ENCODE data around the gene DNAH6. TPM values are rescaled to one million over a fixed set of nuclear protein-coding genes. Genes with fewer than 3 reads are reported as not detected.

The DNAH6 gene
- total and polyA plus RNA-seq, 2 of the 13 experiments (the other 11 are each of a cell fraction or from before 2014, with no cell fraction given), result 0.01 TPM; not detected in 1

DNA sequence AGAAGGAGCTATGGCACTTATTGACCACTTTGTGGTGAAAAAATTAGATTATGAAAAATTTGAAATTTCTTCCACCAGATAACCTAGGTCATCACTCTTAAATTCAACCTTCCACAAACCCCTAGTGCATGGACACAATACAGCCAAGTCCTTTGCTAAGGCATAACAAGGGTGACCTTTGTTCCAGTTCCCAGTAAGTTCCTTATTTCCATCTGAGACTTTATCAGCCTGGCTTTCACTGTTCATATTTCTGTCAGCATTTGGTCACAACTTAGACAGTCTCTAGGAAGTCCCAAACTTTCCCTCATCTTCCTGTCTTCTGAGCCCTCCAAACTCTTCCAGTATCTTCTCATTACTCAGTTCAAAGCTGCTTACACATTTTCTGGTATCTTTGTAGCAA lies 232.0 kb downstream of the DNAH6 start:
- H3K27me3 ChIP-seq (ENCODE audit: control insufficient read depth in 1 of 2, insufficient read depth in 2 of 2, low read length in 2 of 2), result no peaks in the 10 kb centered on the region
- intact Hi-C loops (cut with micrococcal nuclease; ENCODE audit: unreplicated experiment), result no loop called here
- no peaks in the 10 kb centered on the region for H3K36me3 ChIP-seq (replicated peaks in 1 of 2; ENCODE audit: control insufficient read depth in 1 of 2, insufficient read depth in 2 of 2, low read length in 2 of 2)
- in situ Hi-C loops (cut with HindIII; ENCODE audit: extremely low pct_ligation_motif_present, low pct_unique_long_range_greater_than_20kb), result no loop called here
- TF ChIP-seq ZNF614 (CRISPR knock-in tag; IDR thresholded peaks at IDR 0.05; ENCODE audit: borderline replicate concordance) (no peak), SKI (IDR thresholded peaks at IDR 0.05; ENCODE audit: partially characterized antibody) (no peak), MED1 (CRISPR knock-in tag; IDR thresholded peaks at IDR 0.05) (no peak), JUND (CRISPR knock-in tag; IDR thresholded peaks at IDR 0.05) (no peak), SIX4 (CRISPR knock-in tag; IDR thresholded peaks at IDR 0.05) (no peak), TRIM24 (CRISPR knock-in tag; IDR thresholded peaks at IDR 0.05) (no peak), SNRNP70 (IDR thresholded peaks at IDR 0.05; ENCODE audit: low read depth, low read length) (no peak), ZNF790 (CRISPR knock-in tag; IDR thresholded peaks at IDR 0.05; ENCODE audit: borderline replicate concordance) (no peak), FLYWCH1 (CRISPR knock-in tag; IDR thresholded peaks at IDR 0.05) (no peak), ZNF577 (CRISPR knock-in tag; IDR thresholded peaks at IDR 0.05; ENCODE audit: borderline replicate concordance, low read depth) (no peak), ADNP (CRISPR knock-in tag; IDR thresholded peaks at IDR 0.05) (no peak), KDM3A (CRISPR knock-in tag; IDR thresholded peaks at IDR 0.05; ENCODE audit: low read depth) (no peak), SRY (CRISPR knock-in tag; IDR thresholded peaks at IDR 0.05) (no peak)
- TF ChIP-seq, protein P1, sequence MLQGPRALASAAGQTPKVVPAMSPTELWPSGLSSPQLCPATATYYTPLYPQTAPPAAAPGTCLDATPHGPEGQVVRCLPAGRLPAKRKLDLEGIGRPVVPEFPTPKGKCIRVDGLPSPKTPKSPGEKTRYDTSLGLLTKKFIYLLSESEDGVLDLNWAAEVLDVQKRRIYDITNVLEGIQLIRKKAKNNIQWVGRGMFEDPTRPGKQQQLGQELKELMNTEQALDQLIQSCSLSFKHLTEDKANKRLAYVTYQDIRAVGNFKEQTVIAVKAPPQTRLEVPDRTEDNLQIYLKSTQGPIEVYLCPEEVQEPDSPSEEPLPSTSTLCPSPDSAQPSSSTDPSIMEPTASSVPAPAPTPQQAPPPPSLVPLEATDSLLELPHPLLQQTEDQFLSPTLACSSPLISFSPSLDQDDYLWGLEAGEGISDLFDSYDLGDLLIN (CRISPR knock-in tag; IDR thresholded peaks at IDR 0.05; ENCODE audit: borderline replicate concordance), result no peak
- TF ChIP-seq, protein P2, sequence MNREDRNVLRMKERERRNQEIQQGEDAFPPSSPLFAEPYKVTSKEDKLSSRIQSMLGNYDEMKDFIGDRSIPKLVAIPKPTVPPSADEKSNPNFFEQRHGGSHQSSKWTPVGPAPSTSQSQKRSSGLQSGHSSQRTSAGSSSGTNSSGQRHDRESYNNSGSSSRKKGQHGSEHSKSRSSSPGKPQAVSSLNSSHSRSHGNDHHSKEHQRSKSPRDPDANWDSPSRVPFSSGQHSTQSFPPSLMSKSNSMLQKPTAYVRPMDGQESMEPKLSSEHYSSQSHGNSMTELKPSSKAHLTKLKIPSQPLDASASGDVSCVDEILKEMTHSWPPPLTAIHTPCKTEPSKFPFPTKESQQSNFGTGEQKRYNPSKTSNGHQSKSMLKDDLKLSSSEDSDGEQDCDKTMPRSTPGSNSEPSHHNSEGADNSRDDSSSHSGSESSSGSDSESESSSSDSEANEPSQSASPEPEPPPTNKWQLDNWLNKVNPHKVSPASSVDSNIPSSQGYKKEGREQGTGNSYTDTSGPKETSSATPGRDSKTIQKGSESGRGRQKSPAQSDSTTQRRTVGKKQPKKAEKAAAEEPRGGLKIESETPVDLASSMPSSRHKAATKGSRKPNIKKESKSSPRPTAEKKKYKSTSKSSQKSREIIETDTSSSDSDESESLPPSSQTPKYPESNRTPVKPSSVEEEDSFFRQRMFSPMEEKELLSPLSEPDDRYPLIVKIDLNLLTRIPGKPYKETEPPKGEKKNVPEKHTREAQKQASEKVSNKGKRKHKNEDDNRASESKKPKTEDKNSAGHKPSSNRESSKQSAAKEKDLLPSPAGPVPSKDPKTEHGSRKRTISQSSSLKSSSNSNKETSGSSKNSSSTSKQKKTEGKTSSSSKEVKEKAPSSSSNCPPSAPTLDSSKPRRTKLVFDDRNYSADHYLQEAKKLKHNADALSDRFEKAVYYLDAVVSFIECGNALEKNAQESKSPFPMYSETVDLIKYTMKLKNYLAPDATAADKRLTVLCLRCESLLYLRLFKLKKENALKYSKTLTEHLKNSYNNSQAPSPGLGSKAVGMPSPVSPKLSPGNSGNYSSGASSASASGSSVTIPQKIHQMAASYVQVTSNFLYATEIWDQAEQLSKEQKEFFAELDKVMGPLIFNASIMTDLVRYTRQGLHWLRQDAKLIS (CRISPR knock-in tag; IDR thresholded peaks at IDR 0.05), result no peak
- TF ChIP-seq, protein P3, sequence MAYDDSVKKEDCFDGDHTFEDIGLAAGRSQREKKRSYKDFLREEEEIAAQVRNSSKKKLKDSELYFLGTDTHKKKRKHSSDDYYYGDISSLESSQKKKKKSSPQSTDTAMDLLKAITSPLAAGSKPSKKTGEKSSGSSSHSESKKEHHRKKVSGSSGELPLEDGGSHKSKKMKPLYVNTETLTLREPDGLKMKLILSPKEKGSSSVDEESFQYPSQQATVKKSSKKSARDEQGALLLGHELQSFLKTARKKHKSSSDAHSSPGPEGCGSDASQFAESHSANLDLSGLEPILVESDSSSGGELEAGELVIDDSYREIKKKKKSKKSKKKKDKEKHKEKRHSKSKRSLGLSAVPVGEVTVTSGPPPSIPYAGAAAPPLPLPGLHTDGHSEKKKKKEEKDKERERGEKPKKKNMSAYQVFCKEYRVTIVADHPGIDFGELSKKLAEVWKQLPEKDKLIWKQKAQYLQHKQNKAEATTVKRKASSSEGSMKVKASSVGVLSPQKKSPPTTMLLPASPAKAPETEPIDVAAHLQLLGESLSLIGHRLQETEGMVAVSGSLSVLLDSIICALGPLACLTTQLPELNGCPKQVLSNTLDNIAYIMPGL (CRISPR knock-in tag; IDR thresholded peaks at IDR 0.05; ENCODE audit: borderline replicate concordance in 1 of 2, low read depth in 1 of 2), result no peak
- no peak overlapping the region for H3K27ac ChIP-seq (ENCODE audit: extremely low read length, insufficient read depth, low read length)
- H3K4me2 ChIP-seq (ENCODE audit: low read depth, low read length), result no peak overlapping the region
- no peak overlapping the region for H2AFZ ChIP-seq (ENCODE audit: low read length)
- DNase-seq (ENCODE audit: low spot score) (no peak), FAIRE-seq (no peak), ATAC-seq (no peak)
- ChIA-PET CTCF (ENCODE audit: low intra/inter-chr PET ratio, low total read pairs) (no interaction called here), POLR2A (no interaction called here)
- no peaks in the 10 kb centered on the region for H4K20me1 ChIP-seq (ENCODE audit: insufficient read depth, low read length)
- BruUV-seq (replicated peaks), result no TSS peak
- H3K4me1 ChIP-seq (ENCODE audit: insufficient read depth, low read length), result no peaks in the 10 kb centered on the region
- no peaks in the 10 kb centered on the region for H3K9me3 ChIP-seq (ENCODE audit: low read length)
- H3K79me2 ChIP-seq (ENCODE audit: insufficient read depth, low read length), result no peaks in the 10 kb centered on the region
- no peak overlapping the region for H3K4me3 ChIP-seq (replicated peaks in 1 of 3; ENCODE audit: insufficient read depth in 1 of 3, low read depth in 2 of 3, low read length in 3 of 3)
- no peak overlapping the region for H3K9ac ChIP-seq (ENCODE audit: insufficient read depth, low read depth, low read length)
